A549 (cell line): ENCODE results near the gene RBL2. TPM values are rescaled to one million over a fixed set of nuclear protein-coding genes. Genes with fewer than 3 reads are reported as not detected.

Experiments
- ATAC-seq, 2 experiments: fragments of 200-7000 bp in 1 of 2; fragments of >200 bp in 1 of 2; cut with Nextera tagmentation in 1 of 2; cut with Tn5 transposase in 1 of 2; 3 replicates each; pipeline versions ENCODE4 v1.8.0 to v1.9.1; 2018 to 2020; ENCODE audit warnings: mild to moderate bottlenecking in 1 of 2, moderate library complexity in 1 of 2
- CTCF ChIA-PET: fragments of 300-600 bp; sonication (Branson Sonifier 250); formaldehyde crosslinking; extraction: SDS; loops from one replicate; lab custom pipeline; 2021; ENCODE audit warnings: antibody characterized with exemption, inconsistent platforms; lab: Yijun Ruan, JAX
- POLR2A ChIA-PET: fragments of 350-600 bp; formaldehyde crosslinking; extraction: SDS; loops from one replicate; lab custom pipeline; 2021; ENCODE audit warnings: antibody characterized with exemption, inconsistent platforms; lab: Yijun Ruan, JAX
- DNase-seq, 2 experiments: peaks; one replicate each; pipeline versions ENCODE4 v3.0.0 to v3.0.0-alpha.2; 2011 to 2016; ENCODE audit warnings: low read depth in 1 of 2, low spot score in 1 of 2
- FAIRE-seq: peaks from 2 replicates; lab custom pipeline; 2011; peaks lifted over from hg19 to GRCh38; lab: Jason Lieb, UNC
- H3K27ac ChIP-seq, 2 experiments: fragments of >200 bp; sonication (Bioruptor Twin); formaldehyde crosslinking; 3 replicates each; pipeline ENCODE4 v1.5.1; 2016 to 2017
- H3K4me1 ChIP-seq: fragments of >200 bp; sonication (Bioruptor Twin); formaldehyde crosslinking; 3 replicates; pipeline ENCODE4 v1.6.1; 2016
- H3K4me2 ChIP-seq: fragments of >200 bp; sonication (Bioruptor Twin); formaldehyde crosslinking; 3 replicates; pipeline ENCODE4 v1.6.1; 2016
- H3K4me3 ChIP-seq: fragments of >200 bp; sonication (Bioruptor Twin); formaldehyde crosslinking; 3 replicates; pipeline ENCODE4 v1.5.1; 2016
- H3K9me3 ChIP-seq: fragments of >200 bp; sonication (Bioruptor Twin); formaldehyde crosslinking; 3 replicates; pipeline ENCODE4 v1.6.1; 2016
- BHLHE40 ChIP-seq: IDR thresholded peaks from 2 replicates; pipeline ENCODE4 v1.6.1; 2012; ENCODE audit warnings: low read depth, low read length, inconsistent platforms
- CBX2 ChIP-seq: fragments of 200-600 bp; sonication (generic); IDR thresholded peaks from 2 replicates; pipeline ENCODE4 v1.6.1; 2016; ENCODE audit warnings: low read depth, mild to moderate bottlenecking, borderline replicate concordance
- CBX8 ChIP-seq: fragments of 200-600 bp; sonication (generic); IDR thresholded peaks from 2 replicates; pipeline ENCODE4 v1.6.1; 2016
- CEBPB ChIP-seq, 2 experiments: fragments of >200 bp in 1 of 2; sonication (Bioruptor Twin) in 1 of 2; formaldehyde crosslinking in 1 of 2; IDR thresholded peaks; 2 replicates each; pipeline ENCODE4 v1.6.1; 2012 to 2016
- CHD2 ChIP-seq: fragments of 150-350 bp; IDR thresholded peaks from 2 replicates; pipeline ENCODE4 v1.6.1; 2014; ENCODE audit warnings: low read length; ENCODE audit not compliant: partially characterized antibody
- EHF ChIP-seq: fragments of 250-450 bp; sonication (Bioruptor Pico); IDR thresholded peaks from 2 replicates; pipeline ENCODE4 v1.5.0; 2020; ENCODE audit warnings: mild to moderate bottlenecking
- ELK1 ChIP-seq: fragments of 150-350 bp; IDR thresholded peaks from 2 replicates; pipeline ENCODE4 v1.6.1; 2014; ENCODE audit warnings: low read depth, mild to moderate bottlenecking, low read length
- FOSL2 ChIP-seq, 2 experiments: fragments of 450-650 bp in 1 of 2; fragments of >200 bp in 1 of 2; sonication (Bioruptor Twin) in 1 of 2; formaldehyde crosslinking; IDR thresholded peaks; 2 replicates each; pipeline versions ENCODE4 v1.5.0 to v1.6.1; 2016 to 2020; ENCODE audit warnings: mild to moderate bottlenecking in 1 of 2, moderate library complexity in 1 of 2
- FOXS1 ChIP-seq: fragments of 250-450 bp; sonication (Bioruptor Pico); IDR thresholded peaks from 2 replicates; pipeline ENCODE4 v1.5.0; 2020; ENCODE audit warnings: mild to moderate bottlenecking, moderate library complexity
- HDAC2 ChIP-seq: fragments of 200-600 bp; sonication (generic); IDR thresholded peaks from 2 replicates; pipeline ENCODE4 v1.6.1; 2016
- HES2 ChIP-seq: fragments of >200 bp; sonication (Bioruptor Twin); formaldehyde crosslinking; IDR thresholded peaks from 2 replicates; pipeline ENCODE4 v1.6.1; 2016
- HOXA7 ChIP-seq: fragments of 250-450 bp; sonication (Bioruptor Pico); IDR thresholded peaks from 2 replicates; pipeline ENCODE4 v1.5.0; 2020; ENCODE audit warnings: mild to moderate bottlenecking, moderate library complexity
- HOXB5 ChIP-seq: fragments of 250-450 bp; sonication (Bioruptor Pico); IDR thresholded peaks from 2 replicates; pipeline ENCODE4 v1.5.0; 2020; ENCODE audit warnings: mild to moderate bottlenecking, moderate library complexity
- JUNB ChIP-seq: fragments of >200 bp; sonication (Bioruptor Twin); formaldehyde crosslinking; IDR thresholded peaks from 2 replicates; pipeline ENCODE4 v1.6.1; 2016
- KDM5A ChIP-seq: fragments of 200-600 bp; sonication (generic); IDR thresholded peaks from 2 replicates; pipeline ENCODE4 v1.6.1; 2016; ENCODE audit warnings: antibody characterized with exemption, mild to moderate bottlenecking
- MAFK ChIP-seq: fragments of 450-650 bp; IDR thresholded peaks from 2 replicates; pipeline ENCODE4 v1.6.1; 2014; ENCODE audit not compliant: partially characterized antibody
- POLR2AphosphoS2 ChIP-seq: conservative IDR thresholded peaks from 2 replicates; pipeline ENCODE4 v1.6.1; 2012; ENCODE audit warnings: low read length, improper control_type of control experiment, inconsistent platforms
- RAD21 ChIP-seq, 2 experiments: fragments of >200 bp in 1 of 2; sonication (Bioruptor Twin) in 1 of 2; formaldehyde crosslinking in 1 of 2; IDR thresholded peaks in 1 of 2; conservative IDR thresholded peaks in 1 of 2; 2 replicates in 1 of 2; 3 replicates in 1 of 2; pipeline ENCODE4 v1.6.1; 2012 to 2018; ENCODE audit warnings: inconsistent platforms in 1 of 2
- RARB ChIP-seq: fragments of 250-450 bp; sonication (Bioruptor Pico); IDR thresholded peaks from 2 replicates; pipeline ENCODE4 v1.8.0; 2021; ENCODE audit warnings: mild to moderate bottlenecking, moderate library complexity
- USF2 ChIP-seq: fragments of 450-650 bp; IDR thresholded peaks from 2 replicates; pipeline ENCODE4 v1.6.1; 2014; ENCODE audit warnings: antibody characterized with exemption
- ZNF302 ChIP-seq: fragments of 250-450 bp; sonication (Bioruptor Pico); IDR thresholded peaks from 2 replicates; pipeline ENCODE4 v1.9.0; 2021; ENCODE audit warnings: inconsistent platforms, mild to moderate bottlenecking, moderate library complexity
- WGBS: methylation state at CpG from one replicate; pipeline ENCODE4 v1.1.6; 2017; ENCODE audit errors: missing lambda C conversion rate; 5-methylcytosine and 5-hydroxymethylcytosine counted together
- polyA plus RNA-seq, 4 experiments: library from polyadenylated mRNA; depleted of rRNA in 3 of 4; stranded (reverse); fragments of >200 nt; fragmentation: RNase III in 1 of 4; extraction: RNeasy Plus Mini Kit Qiagen cat#74134 plus additional on column Dnase treatment in 1 of 4; gene quantifications; 2 replicates in 3 of 4; 3 replicates in 1 of 4; pipeline ENCODE4 v1.2.3, GENCODE V29; 2011 to 2017
- TF ChIP-seq, protein P1 (sequence below): fragments of 250-450 bp; sonication (Bioruptor Pico); IDR thresholded peaks from 2 replicates; pipeline ENCODE4 v1.5.0; 2020; ENCODE audit warnings: low read depth, mild to moderate bottlenecking, moderate library complexity
- TF ChIP-seq, protein P2 (sequence below): IDR thresholded peaks from 2 replicates; pipeline ENCODE4 v1.6.1; 2012
- TF ChIP-seq, protein P3 (sequence below): fragments of >200 bp; sonication (Bioruptor Twin); formaldehyde crosslinking; IDR thresholded peaks from 3 replicates; pipeline ENCODE4 v1.6.1; 2016

The RBL2 gene
- polyA plus RNA-seq, 2 of the 4 experiments (the other 2 are of a cell fraction) = 17.2 to 45.0 TPM

DNA sequence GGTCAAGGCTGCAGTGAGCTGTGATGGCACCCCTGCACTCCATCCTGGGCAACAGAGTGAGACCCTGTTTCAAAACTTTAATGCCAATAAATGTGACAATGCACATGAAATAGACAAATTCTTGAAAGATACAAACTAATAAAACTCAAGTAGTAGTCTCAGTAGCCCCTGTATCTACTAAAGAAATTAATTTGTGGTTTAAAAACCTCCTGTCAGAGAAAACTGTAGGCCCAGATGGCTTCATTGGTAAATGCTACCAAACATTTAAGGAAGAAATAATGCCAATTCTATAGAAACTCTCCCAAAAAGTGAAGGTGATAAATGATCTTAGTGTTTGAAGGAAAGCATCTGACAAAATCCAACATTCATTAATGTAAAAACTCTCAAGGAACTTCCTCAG is 52.0 kb downstream of the RBL2 start:
- no peak overlapping the region for H3K4me2 ChIP-seq
- no peak for TF ChIP-seq CBX2
- TF ChIP-seq FOSL2 (IDR thresholded peaks at IDR 0.05) = no peak
- no peak for TF ChIP-seq FOSL2 (CRISPR knock-in tag; IDR thresholded peaks at IDR 0.05)
- TF ChIP-seq BHLHE40 = no peak
- ChIA-PET POLR2A (no interaction called here), CTCF (no interaction called here)
- no peak overlapping the region for H3K4me3 ChIP-seq
- ATAC-seq (no peak), FAIRE-seq (no peak), DNase-seq (no peak)
- H3K4me1 ChIP-seq = no peaks in the 10 kb centered on the region
- 0 out of 3 replicates have a peak, but pooled peaks cover 2% of the 10 kb centered on the region for H3K9me3 ChIP-seq
- no peak overlapping the region for H3K27ac ChIP-seq

DNA sequence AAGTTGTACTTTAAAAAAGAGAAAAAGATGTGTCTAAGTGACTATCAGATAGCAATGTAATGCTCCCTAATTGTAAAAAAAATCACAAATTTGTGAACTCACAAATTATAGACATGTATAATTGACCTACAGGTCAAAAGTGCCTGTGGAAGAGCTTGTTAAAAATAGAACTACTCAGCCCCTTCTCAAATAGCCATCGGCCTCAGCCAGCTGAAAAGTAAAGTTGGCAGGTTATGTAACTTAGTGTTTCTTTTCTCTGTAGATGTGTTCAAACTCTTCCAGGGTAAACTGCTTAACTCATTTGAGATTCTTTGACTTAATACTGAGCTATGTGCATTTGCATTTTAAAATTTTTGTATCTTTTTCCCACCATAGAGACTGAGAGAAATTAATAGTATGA is 55.5 kb downstream of the RBL2 start:
- FAIRE-seq (no peak), DNase-seq (no peak), ATAC-seq (no peak)
- H3K27ac ChIP-seq = no peak overlapping the region
- CTCF ChIA-PET = interaction anchor here (1.3 kb wide), 1 partner anchor 9 kb away, joined by 3 read pairs; no protein-coding TSS in a partner anchor
- TF ChIP-seq BHLHE40 (no peak), RAD21 (conservative IDR thresholded peaks at IDR 0.05 in 1 of 2, IDR thresholded peaks at IDR 0.05 in 1 of 2) (no peak), JUNB (no peak), CBX8 (no peak), RARB (CRISPR knock-in tag) (no peak), HOXB5 (CRISPR knock-in tag) (no peak), CHD2 (no peak), HDAC2 (no peak), KDM5A (no peak), POLR2AphosphoS2 (no peak), ZNF302 (CRISPR knock-in tag) (no peak), HES2 (no peak), EHF (CRISPR knock-in tag) (no peak), USF2 (no peak), FOXS1 (no peak)
- TF ChIP-seq, protein P1, sequence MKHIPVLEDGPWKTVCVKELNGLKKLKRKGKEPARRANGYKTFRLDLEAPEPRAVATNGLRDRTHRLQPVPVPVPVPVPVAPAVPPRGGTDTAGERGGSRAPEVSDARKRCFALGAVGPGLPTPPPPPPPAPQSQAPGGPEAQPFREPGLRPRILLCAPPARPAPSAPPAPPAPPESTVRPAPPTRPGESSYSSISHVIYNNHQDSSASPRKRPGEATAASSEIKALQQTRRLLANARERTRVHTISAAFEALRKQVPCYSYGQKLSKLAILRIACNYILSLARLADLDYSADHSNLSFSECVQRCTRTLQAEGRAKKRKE = no peak
- TF ChIP-seq, protein P2, sequence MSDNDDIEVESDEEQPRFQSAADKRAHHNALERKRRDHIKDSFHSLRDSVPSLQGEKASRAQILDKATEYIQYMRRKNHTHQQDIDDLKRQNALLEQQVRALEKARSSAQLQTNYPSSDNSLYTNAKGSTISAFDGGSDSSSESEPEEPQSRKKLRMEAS = no peak
- POLR2A ChIA-PET = no interaction called here
- no peak overlapping the region for H3K4me2 ChIP-seq
- no peak overlapping the region for H3K4me3 ChIP-seq
- H3K9me3 ChIP-seq = 0 out of 3 replicates have a peak, but pooled peaks cover 2% of the 10 kb centered on the region
- H3K4me1 ChIP-seq = no peaks in the 10 kb centered on the region
- WGBS = 85% methylated on average over 1 of the region's 1 CpG

- FAIRE-seq = no peak
- WGBS = 88% methylated on average over 1 of the region's 1 CpG
- peak; percentile 36 for TF ChIP-seq MAFK
- TF ChIP-seq CEBPB (IDR thresholded peaks at IDR 0.05) = no peak
- TF ChIP-seq ELK1 = no peak
- TF ChIP-seq, protein P3, sequence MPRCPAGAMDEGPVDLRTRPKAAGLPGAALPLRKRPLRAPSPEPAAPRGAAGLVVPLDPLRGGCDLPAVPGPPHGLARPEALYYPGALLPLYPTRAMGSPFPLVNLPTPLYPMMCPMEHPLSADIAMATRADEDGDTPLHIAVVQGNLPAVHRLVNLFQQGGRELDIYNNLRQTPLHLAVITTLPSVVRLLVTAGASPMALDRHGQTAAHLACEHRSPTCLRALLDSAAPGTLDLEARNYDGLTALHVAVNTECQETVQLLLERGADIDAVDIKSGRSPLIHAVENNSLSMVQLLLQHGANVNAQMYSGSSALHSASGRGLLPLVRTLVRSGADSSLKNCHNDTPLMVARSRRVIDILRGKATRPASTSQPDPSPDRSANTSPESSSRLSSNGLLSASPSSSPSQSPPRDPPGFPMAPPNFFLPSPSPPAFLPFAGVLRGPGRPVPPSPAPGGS = no peak
- no peak for TF ChIP-seq HOXA7 (CRISPR knock-in tag)
- no peak for TF ChIP-seq CBX8
- TF ChIP-seq, all 56 proteins: peak for 1
- DNase-seq (no peak), ATAC-seq (no peak)
- H3K4me2 ChIP-seq = no peak overlapping the region
- H3K27ac ChIP-seq = no peak overlapping the region
- CTCF ChIA-PET = no interaction called here
- H3K4me1 ChIP-seq = no peaks in the 10 kb centered on the region
- H3K9me3 ChIP-seq = no peaks in the 10 kb centered on the region
- no peak overlapping the region for H3K4me3 ChIP-seq
- POLR2A ChIA-PET = no interaction called here
These were observed 58.2 kb downstream of the RBL2 start for GRCh38 chr16:53492503-53492902.
